GM23248 (cell line): ENCODE data around the gene ZNF839. TPM values are rescaled to one million over a fixed set of nuclear protein-coding genes. Genes with fewer than 3 reads are reported as not detected.

Source experiments
- DNase-seq: peaks from one replicate; pipeline ENCODE4 v3.0.0-alpha.2; 2015
- H2AFZ ChIP-seq: fragments of 200-600 bp; sonication (generic); 2 replicates; pipeline ENCODE4 v1.6.1; 2016; ENCODE audit warnings: antibody characterized with exemption
- H3F3A ChIP-seq: fragments of 200-600 bp; sonication (generic); 2 replicates; pipeline ENCODE4 v1.6.1; 2016; ENCODE audit warnings: mild to moderate bottlenecking, antibody characterized with exemption, mixed run types; ENCODE audit not compliant: insufficient read depth
- H3K27ac ChIP-seq: fragments of 200-600 bp; sonication (generic); 2 replicates; pipeline ENCODE4 v1.5.1; 2016; ENCODE audit warnings: mild to moderate bottlenecking
- H3K27me3 ChIP-seq: fragments of 200-600 bp; sonication (generic); replicated peaks from 2 replicates; pipeline ENCODE4 v1.6.1; 2016; ENCODE audit warnings: mild to moderate bottlenecking; ENCODE audit not compliant: insufficient read depth
- H3K36me3 ChIP-seq: fragments of 200-600 bp; sonication (generic); 2 replicates; pipeline ENCODE4 v1.6.1; 2016; ENCODE audit warnings: low read depth, mild to moderate bottlenecking
- H3K4me1 ChIP-seq: fragments of 200-600 bp; sonication (generic); 2 replicates; pipeline ENCODE4 v1.6.1; 2016; ENCODE audit warnings: mild to moderate bottlenecking; ENCODE audit not compliant: insufficient read depth
- H3K4me2 ChIP-seq: fragments of 200-600 bp; sonication (generic); one replicate; pipeline ENCODE4 v1.6.1; 2016; ENCODE audit warnings: mild to moderate bottlenecking; ENCODE audit not compliant: unreplicated experiment
- H3K4me3 ChIP-seq: fragments of 200-600 bp; sonication (generic); 2 replicates; pipeline ENCODE4 v1.5.1; 2016; ENCODE audit warnings: mild to moderate bottlenecking
- H3K79me2 ChIP-seq: fragments of 200-600 bp; sonication (generic); 2 replicates; pipeline ENCODE4 v1.6.1; 2016; ENCODE audit warnings: mild to moderate bottlenecking; ENCODE audit not compliant: insufficient read depth
- H3K9ac ChIP-seq: fragments of 200-600 bp; sonication (generic); 2 replicates; pipeline ENCODE4 v1.6.1; 2016; ENCODE audit warnings: mild to moderate bottlenecking
- H3K9me2 ChIP-seq: fragments of 200-600 bp; sonication (generic); 2 replicates; pipeline ENCODE4 v1.6.1; 2016; ENCODE audit warnings: mixed run types, mild to moderate bottlenecking, moderate library complexity; ENCODE audit not compliant: insufficient read depth
- H3K9me3 ChIP-seq: fragments of 200-600 bp; sonication (generic); one replicate; pipeline ENCODE4 v1.6.1; 2017; ENCODE audit warnings: low read depth
- H4K20me1 ChIP-seq: fragments of 200-600 bp; sonication (generic); 2 replicates; pipeline ENCODE4 v1.6.0; 2016; ENCODE audit not compliant: insufficient read depth
- EZH2 ChIP-seq: fragments of 200-600 bp; sonication (generic); IDR thresholded peaks from 2 replicates; pipeline ENCODE4 v1.6.1; 2018; ENCODE audit warnings: antibody characterized with exemption, mild to moderate bottlenecking; ENCODE audit not compliant: insufficient read depth, poor library complexity, severe bottlenecking
- EZH2phosphoT487 ChIP-seq: fragments of 200-600 bp; sonication (generic); IDR thresholded peaks from 2 replicates; pipeline ENCODE4 v1.6.1; 2018; ENCODE audit warnings: antibody characterized with exemption, moderate library complexity, mild to moderate bottlenecking, low read depth; ENCODE audit not compliant: insufficient read depth
- WGBS, 2 experiments: methylation state at CpG; one replicate each; pipeline ENCODE4 v1.1.6; 2015 to 2017; ENCODE audit warnings: low lambda C conversion rate in 2 of 2, low coverage in 1 of 2; ENCODE audit errors: missing lambda C conversion rate in 2 of 2; 5-methylcytosine and 5-hydroxymethylcytosine counted together
- in situ Hi-C: fragments of 300-500 bp; cut with MboI; formaldehyde crosslinking; loops from 2 replicates; pipeline ENCODE4 v1.15.0; 2020
- polyA plus RNA-seq: library from polyadenylated mRNA; unstranded; fragments of >200 nt; fragmentation: Nextera tagmentation; extraction: Ambion mirVana; gene quantifications from 2 replicates; pipeline ENCODE4 v1.2.1, GENCODE V29; 2016
- total RNA-seq: library from RNA; depleted of rRNA; stranded (reverse); fragments of >200 nt; shearing (Covaris generic); gene quantifications from 2 replicates; pipeline ENCODE4 v1.2.3, GENCODE V29; 2014

ZNF839 gene
- total and polyA plus RNA-seq, 2 experiments from 2014 or later: 4.2 to 8.4 TPM

DNA sequence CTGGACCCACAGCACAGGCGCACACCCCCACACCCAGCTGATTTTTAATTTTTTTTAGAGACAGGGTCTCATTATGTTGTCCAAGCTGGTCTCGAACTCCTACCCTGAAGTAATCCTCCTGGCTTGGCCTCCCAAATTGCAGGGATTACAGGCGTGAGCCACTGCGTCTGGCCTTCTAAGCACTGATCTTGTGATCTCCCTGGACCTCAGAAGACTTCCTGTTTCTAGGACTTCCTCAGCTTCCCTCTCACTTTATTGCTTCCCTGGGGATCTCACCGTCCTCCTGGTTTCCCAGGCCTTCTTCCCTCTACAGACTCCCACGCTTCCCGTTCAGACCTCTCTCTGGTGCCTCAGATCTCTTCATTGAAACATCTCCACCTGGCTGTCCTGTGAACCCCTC, 13.8 kb downstream of the ZNF839 start:
- no peak overlapping the region for H3K4me3 ChIP-seq
- H3K27me3 ChIP-seq: no peaks in the 10 kb centered on the region
- no peak overlapping the region for H2AFZ ChIP-seq
- no peak overlapping the region for H3K4me2 ChIP-seq
- no peak overlapping the region for H3K9ac ChIP-seq
- DNase-seq: no peak
- no peaks in the 10 kb centered on the region for H3K9me3 ChIP-seq
- 95% methylated on average over 7 of the region's 7 CpGs for WGBS, 2 experiments
- H3K4me1 ChIP-seq: no peaks in the 10 kb centered on the region
- TF ChIP-seq EZH2phosphoT487: no peak
- no peak for TF ChIP-seq EZH2
- H4K20me1 ChIP-seq: no peaks in the 10 kb centered on the region
- no peaks in the 10 kb centered on the region for H3K79me2 ChIP-seq
- H3K27ac ChIP-seq: no peak overlapping the region
- H3K36me3 ChIP-seq: no peaks in the 10 kb centered on the region
- H3K9me2 ChIP-seq: no peaks in the 10 kb centered on the region
- no peaks in the 10 kb centered on the region for H3F3A ChIP-seq
- in situ Hi-C loops: no loop called here

DNA sequence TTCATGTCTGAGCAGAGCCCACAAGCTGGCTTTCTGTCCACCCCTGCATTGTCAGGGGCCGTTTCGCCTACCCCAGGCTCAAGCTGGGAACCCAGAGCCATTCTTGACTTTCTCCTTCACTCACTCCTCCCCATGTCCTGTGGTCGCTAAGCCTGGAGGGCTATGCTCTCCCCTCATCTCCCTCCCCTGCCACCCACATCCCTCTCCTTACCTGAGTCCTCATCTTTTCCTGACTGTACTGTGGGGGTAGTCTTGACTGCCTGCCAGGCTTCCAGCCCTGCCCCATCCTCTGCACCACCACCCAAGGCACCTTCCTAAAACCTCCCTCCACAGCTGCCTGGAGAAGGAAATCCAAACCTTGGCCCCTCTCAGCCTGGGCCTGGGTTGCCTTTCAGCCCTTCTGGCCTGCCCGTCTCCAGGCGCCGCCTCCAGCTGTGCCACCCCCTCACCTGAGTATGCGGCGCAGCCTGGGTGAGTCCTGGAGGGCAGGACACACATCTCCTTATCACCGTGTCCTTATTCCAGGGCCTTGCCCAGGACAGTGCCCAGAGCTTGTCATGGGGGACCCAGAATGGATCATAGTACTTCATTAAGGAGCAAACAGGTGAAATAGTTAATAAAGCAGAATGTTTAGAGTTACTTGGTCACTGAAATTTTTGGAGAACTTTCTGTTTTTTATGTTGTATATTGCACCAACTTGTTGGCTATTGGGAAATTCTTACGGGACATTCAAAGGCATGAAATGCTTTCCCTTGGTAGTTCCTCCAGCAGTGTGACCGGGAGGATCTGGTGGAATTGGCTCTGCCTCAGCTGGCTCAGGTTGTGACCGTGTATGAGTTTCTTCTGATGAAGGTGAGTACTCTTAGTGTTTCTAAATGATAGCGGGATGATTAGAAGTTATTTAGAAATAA, 14.5 kb downstream of the ZNF839 start:
- H3K79me2 ChIP-seq: no peaks in the 10 kb centered on the region
- H4K20me1 ChIP-seq: no peaks in the 10 kb centered on the region
- H3K9ac ChIP-seq: no peak overlapping the region
- H3K9me2 ChIP-seq: no peaks in the 10 kb centered on the region
- H3K4me2 ChIP-seq: no peak overlapping the region
- 89 to 94% methylated on average over 13 of the region's 13 CpGs for WGBS, 2 experiments
- no peaks in the 10 kb centered on the region for H3K27me3 ChIP-seq
- no peak overlapping the region for H3K27ac ChIP-seq
- TF ChIP-seq EZH2phosphoT487 (no peak), EZH2 (no peak)
- no peaks in the 10 kb centered on the region for H3K9me3 ChIP-seq
- no peak for DNase-seq
- no peak overlapping the region for H2AFZ ChIP-seq
- H3K4me1 ChIP-seq: no peaks in the 10 kb centered on the region
- in situ Hi-C loops: no loop called here
- H3K36me3 ChIP-seq: no peaks in the 10 kb centered on the region
- no peaks in the 10 kb centered on the region for H3F3A ChIP-seq
- no peak overlapping the region for H3K4me3 ChIP-seq

DNA sequence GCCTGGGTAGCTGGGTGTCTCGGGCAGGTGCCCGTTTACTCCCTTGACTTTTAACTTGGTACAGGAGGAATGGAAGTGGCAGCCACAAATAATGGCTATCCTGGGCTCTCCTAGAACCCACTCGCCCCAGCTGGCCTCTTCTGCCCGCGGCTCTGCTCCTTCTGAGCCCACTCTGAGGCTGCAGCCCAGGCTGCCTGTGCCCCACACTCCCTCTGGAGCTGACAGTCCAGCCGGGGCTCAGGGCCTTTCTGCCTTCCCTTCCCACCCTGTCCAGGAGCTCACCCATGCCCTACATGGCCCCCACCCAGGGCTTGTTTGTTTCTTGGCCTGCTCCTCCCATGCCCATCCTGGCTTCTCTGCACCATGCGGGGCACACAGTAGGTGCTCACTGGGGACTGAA, 15.6 kb downstream of the ZNF839 start:
- H3K4me2 ChIP-seq: no peak overlapping the region
- TF ChIP-seq EZH2: no peak
- no peak for TF ChIP-seq EZH2phosphoT487
- no peaks in the 10 kb centered on the region for H3K36me3 ChIP-seq
- no peaks in the 10 kb centered on the region for H4K20me1 ChIP-seq
- 89 to 100% methylated on average over 6 to 7 of the region's 7 CpGs for WGBS, 2 experiments
- no peaks in the 10 kb centered on the region for H3K9me3 ChIP-seq
- no peaks in the 10 kb centered on the region for H3F3A ChIP-seq
- in situ Hi-C loops: no loop called here
- no peaks in the 10 kb centered on the region for H3K27me3 ChIP-seq
- no peak for DNase-seq
- no peaks in the 10 kb centered on the region for H3K79me2 ChIP-seq
- H3K9ac ChIP-seq: no peak overlapping the region
- no peak overlapping the region for H3K4me3 ChIP-seq
- H3K9me2 ChIP-seq: no peaks in the 10 kb centered on the region
- no peak overlapping the region for H2AFZ ChIP-seq
- no peak overlapping the region for H3K27ac ChIP-seq
- no peaks in the 10 kb centered on the region for H3K4me1 ChIP-seq

DNA sequence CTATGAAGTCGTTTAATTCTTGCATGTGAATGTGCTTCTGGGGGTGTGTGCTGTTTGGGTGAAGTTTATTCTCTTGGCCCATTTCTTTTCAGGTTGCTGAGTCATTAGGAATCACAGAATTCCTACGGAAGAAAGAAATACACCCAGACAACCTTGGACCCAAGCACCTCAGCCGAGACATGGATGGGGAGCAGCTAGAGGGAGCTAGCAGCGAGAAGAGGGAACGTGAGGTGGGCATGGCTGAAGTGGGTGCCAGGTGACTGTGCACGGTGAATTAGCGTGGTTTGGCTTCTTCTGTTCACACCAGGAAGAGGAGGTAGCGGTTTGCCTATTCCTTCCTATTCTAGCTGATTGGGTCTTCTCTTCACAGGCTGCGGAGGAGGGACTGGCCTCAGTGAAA, 19.2 kb downstream of the ZNF839 start:
- Histone ChIP-seq H3F3A (no peaks in the 10 kb centered on the region), H3K9ac (no peak overlapping the region), H3K27me3 (no peaks in the 10 kb centered on the region), H3K79me2 (no peaks in the 10 kb centered on the region), H3K27ac (no peak overlapping the region), H3K9me3 (no peaks in the 10 kb centered on the region), H3K4me3 (no peak overlapping the region), H2AFZ (no peak overlapping the region), H3K9me2 (no peaks in the 10 kb centered on the region), H3K36me3 (no peaks in the 10 kb centered on the region; the same call in 1 of the 2 replicates), H3K4me1 (no peaks in the 10 kb centered on the region), H4K20me1 (no peaks in the 10 kb centered on the region), H3K4me2 (no peak overlapping the region)
- no peak for DNase-seq
- no peak for TF ChIP-seq EZH2
- no peak for TF ChIP-seq EZH2phosphoT487
- in situ Hi-C loops: no loop called here
- WGBS, 2 experiments: 95 to 97% methylated on average over 9 of the region's 9 CpGs
